GM23338 (cell line): ENCODE measurements around the gene LAD1. TPM values are rescaled to one million over a fixed set of nuclear protein-coding genes. Genes with fewer than 3 reads are reported as not detected.

ENCODE experiments used
- ATAC-seq: fragments of 200-7000 bp; cut with Tn5 transposase; 3 replicates; pipeline ENCODE4 v1.9.1; 2020
- DNase-seq: peaks from one replicate; pipeline ENCODE4 v3.0.0-alpha.2; 2015; ENCODE audit warnings: low spot score
- H2AFZ ChIP-seq: fragments of 200-600 bp; sonication (generic); 2 replicates; pipeline ENCODE4 v1.8.0; 2016; ENCODE audit warnings: antibody characterized with exemption, mild to moderate bottlenecking, moderate library complexity
- H3F3A ChIP-seq: fragments of 200-600 bp; sonication (generic); replicated peaks from 2 replicates; pipeline ENCODE4 v1.8.0; 2017; ENCODE audit warnings: antibody characterized with exemption, mixed run types, low read depth
- H3K27ac ChIP-seq: fragments of 200-600 bp; sonication (generic); 2 replicates; pipeline ENCODE4 v1.6.1; 2016; ENCODE audit warnings: low read depth
- H3K27me3 ChIP-seq: fragments of 200-600 bp; sonication (generic); 2 replicates; pipeline ENCODE4 v1.8.0; 2016; ENCODE audit warnings: mild to moderate bottlenecking, mixed run types, moderate library complexity; ENCODE audit not compliant: insufficient read depth
- H3K36me3 ChIP-seq: fragments of 200-600 bp; sonication (generic); 2 replicates; pipeline ENCODE4 v1.8.0; 2016; ENCODE audit warnings: mild to moderate bottlenecking; ENCODE audit not compliant: insufficient read depth
- H3K4me1 ChIP-seq: fragments of 200-600 bp; sonication (generic); 2 replicates; pipeline ENCODE4 v1.8.0; 2016; ENCODE audit warnings: mild to moderate bottlenecking, moderate library complexity; ENCODE audit not compliant: insufficient read depth
- H3K4me2 ChIP-seq: fragments of 200-600 bp; sonication (generic); 2 replicates; pipeline ENCODE4 v1.7.1; 2017; ENCODE audit warnings: mixed run types
- H3K4me3 ChIP-seq: fragments of 200-600 bp; sonication (generic); 2 replicates; pipeline ENCODE4 v1.6.1; 2016; ENCODE audit warnings: mixed run types
- H3K79me2 ChIP-seq: fragments of 200-600 bp; sonication (generic); replicated peaks from 2 replicates; pipeline ENCODE4 v1.8.0; 2017; ENCODE audit warnings: mild to moderate bottlenecking; ENCODE audit not compliant: insufficient read depth
- H3K9me2 ChIP-seq: fragments of 200-600 bp; sonication (generic); 2 replicates; pipeline ENCODE4 v1.8.0; 2017; ENCODE audit not compliant: insufficient read depth
- H4K20me1 ChIP-seq: fragments of 200-600 bp; sonication (generic); replicated peaks from 2 replicates; pipeline ENCODE4 v1.8.0; 2017; ENCODE audit warnings: mild to moderate bottlenecking; ENCODE audit not compliant: insufficient read depth
- H3K27ac Mint-ChIP-seq: 2 replicates; pipeline ENCODE4 v1.8.0; 2020; ENCODE audit warnings: inconsistent platforms, mild to moderate bottlenecking, moderate library complexity, mixed read lengths
- H3K27me3 Mint-ChIP-seq: 3 replicates; pipeline ENCODE4 v1.8.0; 2022; ENCODE audit warnings: low read depth, mild to moderate bottlenecking, moderate library complexity, mixed read lengths, inconsistent platforms; ENCODE audit not compliant: insufficient read depth, poor library complexity
- H3K36me3 Mint-ChIP-seq: 3 replicates; pipeline ENCODE4 v1.8.0; 2021; ENCODE audit warnings: low read depth, mild to moderate bottlenecking, inconsistent platforms, moderate library complexity, mixed read lengths
- H3K4me1 Mint-ChIP-seq: 3 replicates; pipeline ENCODE4 v1.8.0; 2020; ENCODE audit warnings: mild to moderate bottlenecking, inconsistent platforms, mixed read lengths
- H3K4me3 Mint-ChIP-seq: 3 replicates; pipeline ENCODE4 v1.8.0; 2021; ENCODE audit warnings: moderate library complexity, mild to moderate bottlenecking, inconsistent platforms, mixed read lengths
- H3K9me3 Mint-ChIP-seq: 3 replicates; pipeline ENCODE4 v1.8.0; 2020; ENCODE audit warnings: moderate library complexity, mild to moderate bottlenecking, inconsistent platforms, mixed read lengths
- CREB1 ChIP-seq: fragments of 250-450 bp; sonication (Bioruptor Pico); IDR thresholded peaks from 2 replicates; pipeline ENCODE4 v1.5.0; 2020; ENCODE audit warnings: low read depth, mild to moderate bottlenecking, moderate library complexity
- CTCF ChIP-seq, 2 experiments: fragments of 200-600 bp in 1 of 2; sonication (generic) in 1 of 2; conservative IDR thresholded peaks; 2 replicates each; pipeline versions ENCODE4 v1.5.1 to v1.6.1; 2016 to 2017; ENCODE audit warnings: antibody characterized with exemption in 2 of 2, low read depth in 2 of 2, mild to moderate bottlenecking in 2 of 2, moderate library complexity in 1 of 2
- EZH2 ChIP-seq: fragments of 200-600 bp; sonication (generic); IDR thresholded peaks from one replicate; pipeline ENCODE4 v1.8.0; 2017; ENCODE audit warnings: antibody characterized with exemption, mild to moderate bottlenecking, low read depth; ENCODE audit not compliant: unreplicated experiment
- EZH2phosphoT487 ChIP-seq: fragments of 200-600 bp; sonication (generic); IDR thresholded peaks from one replicate; pipeline ENCODE4 v1.8.1; 2018; ENCODE audit warnings: antibody characterized with exemption; ENCODE audit not compliant: unreplicated experiment
- JUNB ChIP-seq: IDR thresholded peaks from one replicate; pipeline ENCODE4 v1.6.1; 2016; ENCODE audit warnings: antibody characterized with exemption; ENCODE audit not compliant: unreplicated experiment
- NANOG ChIP-seq: IDR thresholded peaks from 2 replicates; pipeline ENCODE4 v1.6.1; 2016; ENCODE audit warnings: antibody characterized with exemption, borderline replicate concordance
- POLR2AphosphoS5 ChIP-seq: IDR thresholded peaks from 2 replicates; pipeline ENCODE4 v1.6.1; 2016; ENCODE audit warnings: antibody characterized with exemption, low read depth
- STAT1 ChIP-seq: IDR thresholded peaks from one replicate; pipeline ENCODE4 v1.6.1; 2016; ENCODE audit warnings: antibody characterized with exemption; ENCODE audit not compliant: unreplicated experiment
- ZNF114 ChIP-seq: fragments of 250-450 bp; sonication (Bioruptor Pico); IDR thresholded peaks from 2 replicates; pipeline ENCODE4 v1.5.0; 2020; ENCODE audit warnings: mild to moderate bottlenecking, moderate library complexity
- ZNF331 ChIP-seq: fragments of 250-450 bp; sonication (Bioruptor Pico); IDR thresholded peaks from 2 replicates; pipeline ENCODE4 v1.5.0; 2020; ENCODE audit warnings: low read depth, mild to moderate bottlenecking, moderate library complexity
- ZNF462 ChIP-seq: fragments of 250-450 bp; sonication (Bioruptor Pico); IDR thresholded peaks from 2 replicates; pipeline ENCODE4 v1.5.0; 2020; ENCODE audit warnings: mild to moderate bottlenecking, moderate library complexity
- polyA plus RNA-seq: library from polyadenylated mRNA; unstranded; fragments of >200 nt; fragmentation: Nextera tagmentation; extraction: Ambion mirVana; gene quantifications from 2 replicates; pipeline ENCODE4 v1.2.1, GENCODE V29; 2016
- total RNA-seq: library from RNA; depleted of rRNA; stranded (reverse); fragments of >200 nt; shearing (Covaris generic); gene quantifications from 2 replicates; pipeline ENCODE4 v1.2.3, GENCODE V29; 2014
- TF ChIP-seq, protein P1 (sequence below): IDR thresholded peaks from 2 replicates; pipeline ENCODE4 v1.6.1; 2016; ENCODE audit warnings: antibody characterized with exemption
- TF ChIP-seq, protein P2 (sequence below): IDR thresholded peaks from one replicate; pipeline ENCODE4 v1.6.1; 2018; ENCODE audit warnings: antibody characterized with exemption; ENCODE audit not compliant: unreplicated experiment

The LAD1 gene
- total and polyA plus RNA-seq, 2 experiments from 2014 or later: 17.6 to 18.9 TPM

- no peaks in the 10 kb centered on the region; the same call in 1 of the 2 replicates for H3K4me1 ChIP-seq
- ATAC-seq (no peak), DNase-seq (no peak)
- no peak overlapping the region for H3K27ac ChIP-seq
- H3F3A ChIP-seq: no peaks in the 10 kb centered on the region
- Mint-ChIP-seq H3K4me3 (no peak overlapping the region), H3K4me1 (peaks cover 9% of the 10 kb centered on the region), H3K36me3 (peaks cover 10% of the 10 kb centered on the region), H3K9me3 (no peaks in the 10 kb centered on the region), H3K27ac (no peak overlapping the region), H3K27me3 (peaks cover 13% of the 10 kb centered on the region)
- no peaks in the 10 kb centered on the region for H3K79me2 ChIP-seq
- H2AFZ ChIP-seq: no peak overlapping the region
- no peaks in the 10 kb centered on the region for H4K20me1 ChIP-seq
- no peak overlapping the region for H3K4me2 ChIP-seq
- H3K4me3 ChIP-seq: no peak overlapping the region
- no peaks in the 10 kb centered on the region for H3K36me3 ChIP-seq
- TF ChIP-seq CTCF (conservative IDR thresholded peaks at IDR 0.05; ENCODE audit: low read depth in 2 of 2): no peak
- TF ChIP-seq, protein P1, sequence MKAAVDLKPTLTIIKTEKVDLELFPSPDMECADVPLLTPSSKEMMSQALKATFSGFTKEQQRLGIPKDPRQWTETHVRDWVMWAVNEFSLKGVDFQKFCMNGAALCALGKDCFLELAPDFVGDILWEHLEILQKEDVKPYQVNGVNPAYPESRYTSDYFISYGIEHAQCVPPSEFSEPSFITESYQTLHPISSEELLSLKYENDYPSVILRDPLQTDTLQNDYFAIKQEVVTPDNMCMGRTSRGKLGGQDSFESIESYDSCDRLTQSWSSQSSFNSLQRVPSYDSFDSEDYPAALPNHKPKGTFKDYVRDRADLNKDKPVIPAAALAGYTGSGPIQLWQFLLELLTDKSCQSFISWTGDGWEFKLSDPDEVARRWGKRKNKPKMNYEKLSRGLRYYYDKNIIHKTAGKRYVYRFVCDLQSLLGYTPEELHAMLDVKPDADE: no peak
- TF ChIP-seq ZNF114 (CRISPR knock-in tag): no peak
- TF ChIP-seq, protein P2, sequence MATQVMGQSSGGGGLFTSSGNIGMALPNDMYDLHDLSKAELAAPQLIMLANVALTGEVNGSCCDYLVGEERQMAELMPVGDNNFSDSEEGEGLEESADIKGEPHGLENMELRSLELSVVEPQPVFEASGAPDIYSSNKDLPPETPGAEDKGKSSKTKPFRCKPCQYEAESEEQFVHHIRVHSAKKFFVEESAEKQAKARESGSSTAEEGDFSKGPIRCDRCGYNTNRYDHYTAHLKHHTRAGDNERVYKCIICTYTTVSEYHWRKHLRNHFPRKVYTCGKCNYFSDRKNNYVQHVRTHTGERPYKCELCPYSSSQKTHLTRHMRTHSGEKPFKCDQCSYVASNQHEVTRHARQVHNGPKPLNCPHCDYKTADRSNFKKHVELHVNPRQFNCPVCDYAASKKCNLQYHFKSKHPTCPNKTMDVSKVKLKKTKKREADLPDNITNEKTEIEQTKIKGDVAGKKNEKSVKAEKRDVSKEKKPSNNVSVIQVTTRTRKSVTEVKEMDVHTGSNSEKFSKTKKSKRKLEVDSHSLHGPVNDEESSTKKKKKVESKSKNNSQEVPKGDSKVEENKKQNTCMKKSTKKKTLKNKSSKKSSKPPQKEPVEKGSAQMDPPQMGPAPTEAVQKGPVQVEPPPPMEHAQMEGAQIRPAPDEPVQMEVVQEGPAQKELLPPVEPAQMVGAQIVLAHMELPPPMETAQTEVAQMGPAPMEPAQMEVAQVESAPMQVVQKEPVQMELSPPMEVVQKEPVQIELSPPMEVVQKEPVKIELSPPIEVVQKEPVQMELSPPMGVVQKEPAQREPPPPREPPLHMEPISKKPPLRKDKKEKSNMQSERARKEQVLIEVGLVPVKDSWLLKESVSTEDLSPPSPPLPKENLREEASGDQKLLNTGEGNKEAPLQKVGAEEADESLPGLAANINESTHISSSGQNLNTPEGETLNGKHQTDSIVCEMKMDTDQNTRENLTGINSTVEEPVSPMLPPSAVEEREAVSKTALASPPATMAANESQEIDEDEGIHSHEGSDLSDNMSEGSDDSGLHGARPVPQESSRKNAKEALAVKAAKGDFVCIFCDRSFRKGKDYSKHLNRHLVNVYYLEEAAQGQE: no peak
- TF ChIP-seq POLR2AphosphoS5: no peak
- TF ChIP-seq EZH2phosphoT487: no peak
- no peak for TF ChIP-seq CREB1
- TF ChIP-seq EZH2: no peak
- TF ChIP-seq NANOG: no peak
- TF ChIP-seq JUNB: no peak
- TF ChIP-seq ZNF331 (CRISPR knock-in tag): no peak
- TF ChIP-seq ZNF462 (CRISPR knock-in tag): no peak
- TF ChIP-seq STAT1: no peak
- no peaks in the 10 kb centered on the region for H3K27me3 ChIP-seq
- no peaks in the 10 kb centered on the region for H3K9me2 ChIP-seq
Observed at GRCh38 chr1:201383647-201384405, 15.3 kb downstream of the LAD1 start.
